H1 (cell line): ENCODE results near the gene GP9. TPM values are rescaled to one million over a fixed set of nuclear protein-coding genes. Genes with fewer than 3 reads are reported as not detected.

Source experiments
- CTCF ChIA-PET: fragments of 300-600 bp; sonication (Branson Sonifier 250); formaldehyde crosslinking; loops from one replicate; lab custom pipeline; 2021; ENCODE audit not compliant: partially characterized antibody; lab: Charles Lee
- POLR2A ChIA-PET: fragments of 300-600 bp; sonication (Branson Sonifier 250); formaldehyde crosslinking; loops from one replicate; lab custom pipeline; 2021; ENCODE audit warnings: inconsistent platforms; ENCODE audit not compliant: partially characterized antibody; lab: Charles Lee
- DNase-seq, 2 experiments: peaks; one replicate each; pipeline versions ENCODE4 v3.0.0 to v3.0.0-alpha.2; 2010 to 2022; ENCODE audit warnings: low spot score in 2 of 2, low read depth in 1 of 2, mixed read lengths in 1 of 2
- FAIRE-seq: peaks from 2 replicates; lab custom pipeline; 2011; peaks lifted over from hg19 to GRCh38; lab: Jason Lieb, UNC
- H2AFZ ChIP-seq: 2 replicates; pipeline ENCODE4 v1.8.1; 2012; ENCODE audit warnings: low read length, inconsistent platforms
- H2AK5ac ChIP-seq: 2 replicates; pipeline ENCODE4 v1.6.1; 2013; ENCODE audit warnings: low read depth, low read length
- H2BK120ac ChIP-seq: replicated peaks from 2 replicates; pipeline ENCODE3; 2013; ENCODE audit warnings: low read depth, low read length, inconsistent platforms
- H2BK12ac ChIP-seq: 2 replicates; pipeline ENCODE4 v1.6.1; 2013; ENCODE audit warnings: low read depth, low read length
- H2BK15ac ChIP-seq: 2 replicates; pipeline ENCODE4 v1.6.1; 2013; ENCODE audit warnings: low read length
- H2BK20ac ChIP-seq: 2 replicates; pipeline ENCODE4 v1.6.1; 2013; ENCODE audit warnings: low read length
- H2BK5ac ChIP-seq: 2 replicates; pipeline ENCODE4 v1.6.1; 2013; ENCODE audit warnings: low read depth, low read length
- H3K14ac ChIP-seq: 2 replicates; pipeline ENCODE4 v1.6.1; 2013; ENCODE audit warnings: inconsistent platforms; ENCODE audit not compliant: insufficient read length
- H3K18ac ChIP-seq: 2 replicates; pipeline ENCODE4 v1.6.1; 2013; ENCODE audit warnings: low read length; ENCODE audit errors: extremely low read depth
- H3K23ac ChIP-seq: 2 replicates; pipeline ENCODE4 v1.6.1; 2013; ENCODE audit warnings: inconsistent platforms; ENCODE audit not compliant: insufficient read length
- H3K23me2 ChIP-seq: 2 replicates; pipeline ENCODE4 v1.6.1; 2013; ENCODE audit warnings: low read depth, low read length
- H3K27ac ChIP-seq: 2 replicates; pipeline ENCODE4 v1.6.1; 2011; ENCODE audit warnings: low read depth, low read length, inconsistent platforms
- H3K27me3 ChIP-seq, 4 experiments: replicated peaks in 1 of 4; 1 replicate in 1 of 4; 2 replicates in 3 of 4; pipeline versions ENCODE4 v1.6.1 to v1.8.1; 2011 to 2013; ENCODE audit warnings: low read length in 3 of 4, mild to moderate bottlenecking in 3 of 4, inconsistent platforms in 2 of 4, mixed read lengths in 2 of 4, moderate library complexity in 1 of 4; ENCODE audit not compliant: control insufficient read depth in 3 of 4, insufficient read depth in 3 of 4; ENCODE audit errors: extremely low read depth in 1 of 4
- H3K36me3 ChIP-seq, 4 experiments: 2 replicates each; pipeline versions ENCODE4 v1.6.1 to v1.8.1; 2011 to 2013; ENCODE audit warnings: mild to moderate bottlenecking in 4 of 4, low read length in 3 of 4, moderate library complexity in 2 of 4, control low read depth in 1 of 4, inconsistent platforms in 1 of 4; ENCODE audit not compliant: insufficient read depth in 4 of 4, control insufficient read depth in 2 of 4
- H3K4ac ChIP-seq: replicated peaks from 2 replicates; pipeline ENCODE3; 2013; ENCODE audit warnings: low read length, low read depth, mixed read lengths, inconsistent platforms; ENCODE audit not compliant: insufficient read length
- H3K4me1 ChIP-seq, 4 experiments: replicated peaks in 1 of 4; 1 replicate in 1 of 4; 2 replicates in 3 of 4; pipeline versions ENCODE4 v1.6.1 to v1.8.1; 2011 to 2013; ENCODE audit warnings: low read length in 3 of 4, inconsistent platforms in 2 of 4, mixed read lengths in 1 of 4; ENCODE audit not compliant: insufficient read depth in 4 of 4, control insufficient read depth in 3 of 4
- H3K4me2 ChIP-seq, 2 experiments: 2 replicates each; pipeline versions ENCODE4 v1.6.1 to v1.8.1; 2011 to 2013; ENCODE audit warnings: low read depth in 2 of 2, low read length in 2 of 2, control low read depth in 1 of 2, inconsistent platforms in 1 of 2, mild to moderate bottlenecking in 1 of 2; ENCODE audit not compliant: insufficient read depth in 1 of 2
- H3K4me3 ChIP-seq, 4 experiments: fragments of 200-600, 300-600 bp in 1 of 4; sonication (generic), shearing (Covaris generic), sonication (Bioruptor Twin) in 1 of 4; 2 replicates each; pipeline versions ENCODE4 v1.5.1 to v1.8.1; 2011 to 2016; ENCODE audit warnings: low read length in 4 of 4, low read depth in 3 of 4, control low read depth in 2 of 4, inconsistent platforms in 2 of 4, mild to moderate bottlenecking in 2 of 4, mixed read lengths in 1 of 4, moderate library complexity in 1 of 4; ENCODE audit not compliant: insufficient read depth in 2 of 4; ENCODE audit errors: extremely low read depth in 1 of 4
- H3K56ac ChIP-seq: replicated peaks from 2 replicates; pipeline ENCODE3; 2013; ENCODE audit warnings: low read depth, mild to moderate bottlenecking, mixed read lengths, low read length, inconsistent platforms; ENCODE audit not compliant: insufficient read length
- H3K79me1 ChIP-seq: 2 replicates; pipeline ENCODE4 v1.6.1; 2013; ENCODE audit warnings: low read depth, low read length, control low read depth
- H3K79me2 ChIP-seq, 2 experiments: 2 replicates each; pipeline versions ENCODE4 v1.6.1 to v1.8.1; 2012 to 2013; ENCODE audit warnings: low read length in 2 of 2, mild to moderate bottlenecking in 2 of 2, inconsistent platforms in 1 of 2; ENCODE audit not compliant: insufficient read depth in 2 of 2, control insufficient read depth in 1 of 2
- H3K9ac ChIP-seq, 4 experiments: replicated peaks in 1 of 4; 1 replicate in 1 of 4; 2 replicates in 3 of 4; pipeline versions ENCODE4 v1.6.1 to v1.8.1; 2011 to 2013; ENCODE audit warnings: low read depth in 3 of 4, low read length in 3 of 4, control low read depth in 2 of 4, mild to moderate bottlenecking in 2 of 4, moderate library complexity in 2 of 4, inconsistent platforms in 1 of 4; ENCODE audit errors: extremely low read depth in 1 of 4
- H3K9me3 ChIP-seq, 2 experiments: 2 replicates each; pipeline versions ENCODE4 v1.6.1 to v1.8.1; 2012 to 2013; ENCODE audit warnings: mild to moderate bottlenecking in 2 of 2, moderate library complexity in 2 of 2, control low read depth in 1 of 2, inconsistent platforms in 1 of 2, low read depth in 1 of 2, low read length in 1 of 2, mixed read lengths in 1 of 2; ENCODE audit not compliant: insufficient read depth in 2 of 2
- H4K20me1 ChIP-seq, 2 experiments: replicated peaks in 1 of 2; 2 replicates each; pipeline versions ENCODE3 to v1.8.1; 2011 to 2013; ENCODE audit warnings: inconsistent platforms in 2 of 2, low read length in 2 of 2, mild to moderate bottlenecking in 1 of 2; ENCODE audit not compliant: insufficient read depth in 2 of 2, control insufficient read depth in 1 of 2
- H4K5ac ChIP-seq: 2 replicates; pipeline ENCODE4 v1.6.1; 2013; ENCODE audit warnings: low read length, low read depth, mixed read lengths, inconsistent platforms; ENCODE audit not compliant: insufficient read length
- H4K8ac ChIP-seq: 2 replicates; pipeline ENCODE4 v1.8.0; 2013; ENCODE audit warnings: mild to moderate bottlenecking, moderate library complexity, low read length, inconsistent platforms; ENCODE audit not compliant: insufficient read depth; ENCODE audit errors: extremely low read depth
- H4K91ac ChIP-seq: replicated peaks from 2 replicates; pipeline ENCODE3; 2013; ENCODE audit warnings: low read length, mixed read lengths, inconsistent platforms; ENCODE audit not compliant: insufficient read length
- CREB1 ChIP-seq: IDR thresholded peaks from 2 replicates; pipeline ENCODE4 v1.6.1; 2012; ENCODE audit warnings: inconsistent platforms
- CTBP2 ChIP-seq: IDR thresholded peaks from 2 replicates; pipeline ENCODE4 v1.7.0; 2011; ENCODE audit warnings: borderline replicate concordance, mild to moderate bottlenecking, moderate library complexity, mixed read lengths, low read length; ENCODE audit not compliant: insufficient read depth, insufficient read length
- EZH2 ChIP-seq: fragments of 200-600 bp; sonication (generic); IDR thresholded peaks from 2 replicates; pipeline ENCODE4 v1.7.1; 2012; ENCODE audit warnings: low read depth, mild to moderate bottlenecking, moderate library complexity, low read length, inconsistent platforms; ENCODE audit not compliant: severe bottlenecking
- JUN ChIP-seq: IDR thresholded peaks from 2 replicates; pipeline ENCODE4 v1.6.1; 2011; ENCODE audit warnings: low read depth, mild to moderate bottlenecking, improper control_type of control experiment, low read length
- WGBS, 2 experiments: shearing (Covaris generic) in 1 of 2; methylation state at CpG; one replicate each; pipeline versions ENCODE4 v1.1.6 to v1.1.7; 2013 to 2015; ENCODE audit warnings: low lambda C conversion rate in 2 of 2, mixed read lengths in 2 of 2, inconsistent platforms in 1 of 2, low coverage in 1 of 2, missing lambda C conversion rate in 1 of 2; ENCODE audit not compliant: insufficient replicate concordance in 2 of 2, insufficient coverage in 1 of 2, insufficient read length in 1 of 2; ENCODE audit errors: extremely low coverage in 1 of 2, missing lambda C conversion rate in 1 of 2; 5-methylcytosine and 5-hydroxymethylcytosine counted together
- polyA plus RNA-seq, 7 experiments: library from polyadenylated mRNA; depleted of rRNA in 3 of 7; stranded (reverse) in 5 of 7; unstranded in 2 of 7; fragments of >200 nt in 5 of 7; fragments of 200-250 nt in 2 of 7; gene quantifications; 1 replicate in 5 of 7; 2 replicates in 1 of 7; 4 replicates in 1 of 7; pipeline versions ENCODE4 v1.2.1 to v1.2.3, GENCODE V29; 2011 to 2013; ENCODE audit warnings: missing spikeins in 2 of 7, mixed read lengths in 2 of 7
- total RNA-seq: library from RNA; stranded (reverse); fragmentation: NEBNext Ultra II Directional; extraction: Animal tissue kit (Norgen Biotek cat#: 25700); gene quantifications from 2 replicates; pipeline ENCODE4 v1.2.1, GENCODE V29; 2021

The GP9 gene
- total and polyA plus RNA-seq, 2 of the 8 experiments (the other 6 are each of a cell fraction or from before 2014, with no cell fraction given): not detected

- H3K27me3 ChIP-seq: no peaks in the 10 kb centered on the region
- DNase-seq: no peak
- H4K20me1 ChIP-seq: no peaks in the 10 kb centered on the region
- H4K8ac ChIP-seq: no peak overlapping the region
- H2BK120ac ChIP-seq: no peak overlapping the region
- no peaks in the 10 kb centered on the region for H3K23me2 ChIP-seq
- H2BK20ac ChIP-seq: no peak overlapping the region
- no peak overlapping the region for H3K18ac ChIP-seq
- ChIA-PET CTCF (interaction anchor here (0.5 to 14.0 kb wide), 30 partner anchors 13 to 197 kb away, joined by 3 to 210 read pairs (median 8); partner anchors contain the start of genes CFAP92 and COPG1), POLR2A (interaction anchor here (1.0 to 1.3 kb wide), 2 partner anchors 25 to 60 kb away, joined by 3 to 4 read pairs; no protein-coding TSS in a partner anchor)
- FAIRE-seq: no peak
- H3K14ac ChIP-seq: no peak overlapping the region
- no peaks in the 10 kb centered on the region for H3K79me2 ChIP-seq
- no peak overlapping the region for H2AK5ac ChIP-seq
- H3K27ac ChIP-seq: no peak overlapping the region
- H3K79me1 ChIP-seq: no peaks in the 10 kb centered on the region
- TF ChIP-seq CREB1 (no peak), EZH2 (no peak), CTBP2 (no peak), JUN (no peak)
- H3K4ac ChIP-seq: no peak overlapping the region
- H2BK12ac ChIP-seq: no peak overlapping the region
- H3K36me3 ChIP-seq: no peaks in the 10 kb centered on the region
- no peaks in the 10 kb centered on the region for H3K4me1 ChIP-seq
- peaks cover 0 to 4% of the 10 kb centered on the region in 2 experiments; a peak in 1 of 4 replicates for H3K9me3 ChIP-seq
- no peak overlapping the region for H3K56ac ChIP-seq
- H3K4me2 ChIP-seq: no peak overlapping the region
- H4K5ac ChIP-seq: no peak overlapping the region
- no peak overlapping the region for H3K4me3 ChIP-seq
- H2BK15ac ChIP-seq: no peak overlapping the region
- H3K9ac ChIP-seq: no peak overlapping the region
- no peak overlapping the region for H3K23ac ChIP-seq
- no peak overlapping the region for H2AFZ ChIP-seq
- H2BK5ac ChIP-seq: no peak overlapping the region
- H4K91ac ChIP-seq: no peak overlapping the region
- 93% methylated on average over 6 of the region's 6 CpGs; no CpG with 5 or more reads in 1 of the 2 experiments for WGBS, 2 experiments
Measured at GRCh38 chr3:129052675-129053074, 7.9 kb upstream of the GP9 start.
